NCI-H524 treated with DMSO at 0.1 percent for 48 hours (cell line): Measurements from ENCODE around the gene PROB1.
"Not testable (repeated sequence)": the region's sequence is repeated elsewhere in the genome, so short reads cannot be mapped to it uniquely, and the experiment has no call there.

ENCODE experiments used
- DNase-seq: peaks from one replicate; lab custom pipeline; 2025; lab: John Stamatoyannopoulos, UW

PROB1 gene

DNA sequence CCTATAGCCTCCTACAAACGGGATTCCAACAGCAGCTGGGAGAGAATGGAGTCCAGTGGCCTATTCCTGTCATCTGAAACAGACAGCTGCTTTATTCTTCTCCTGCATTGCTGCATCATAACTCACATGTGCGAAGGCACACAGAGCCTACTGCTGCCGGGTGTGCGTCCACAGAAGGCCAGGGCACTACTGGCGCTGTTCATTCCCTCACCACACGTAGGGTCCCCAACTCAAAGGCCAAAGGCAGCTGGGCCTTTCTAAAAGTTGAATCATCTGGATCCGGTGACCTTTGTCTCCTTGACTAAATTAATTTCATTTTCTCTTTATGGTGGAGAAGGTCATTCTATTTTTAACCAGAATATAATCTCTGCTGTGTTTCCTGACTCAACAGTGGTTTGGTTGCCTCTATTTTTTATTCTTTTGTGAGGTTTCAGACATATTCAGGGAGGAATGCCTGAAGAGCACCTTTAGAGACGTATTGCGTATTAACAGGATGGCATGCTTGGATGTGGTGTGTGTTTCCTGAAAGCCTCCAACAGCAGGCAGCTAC lies 19.8 kb upstream of the PROB1 start:
- DNase-seq = no peak

DNA sequence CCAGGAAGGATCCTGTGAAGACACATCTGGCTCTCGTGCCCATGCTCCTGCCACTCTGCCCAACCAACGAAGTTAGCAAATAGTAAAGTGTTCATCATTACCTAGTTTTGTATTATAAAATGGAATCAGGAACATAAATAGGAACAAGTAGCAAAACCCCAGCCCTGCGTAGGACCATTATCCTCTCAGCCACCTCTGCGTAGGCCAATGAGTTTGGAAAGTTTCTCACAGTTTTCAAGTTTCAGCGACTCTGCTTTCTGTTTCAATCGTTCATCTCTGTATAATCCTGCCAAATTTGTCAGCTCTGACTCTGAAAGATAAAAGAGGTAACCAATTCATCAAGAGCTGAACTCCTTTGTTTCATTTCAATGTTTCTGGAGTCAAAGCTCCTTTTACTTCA lies 19.1 kb upstream of the PROB1 start:
- no peak for DNase-seq

DNA sequence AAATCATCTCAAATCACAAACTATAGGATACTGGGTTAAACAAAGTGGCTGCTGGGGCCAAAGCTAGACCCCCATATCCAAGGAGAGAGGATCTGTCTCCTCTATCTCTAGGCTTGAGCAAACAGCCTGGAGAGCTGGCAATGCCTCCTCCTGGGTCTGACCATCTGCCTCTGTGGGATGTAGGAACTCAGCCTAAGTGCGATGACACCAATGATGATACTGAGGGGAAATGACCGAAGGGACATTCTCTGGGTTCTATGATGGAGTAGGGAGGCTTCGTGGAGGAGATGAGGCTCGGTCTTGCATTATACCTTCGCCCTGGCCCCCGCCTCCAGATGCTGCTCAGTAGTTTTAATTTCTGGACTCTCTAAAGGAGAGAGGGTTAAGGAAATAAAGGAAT lies 18.2 kb upstream of the PROB1 start:
- DNase-seq = no peak

DNA sequence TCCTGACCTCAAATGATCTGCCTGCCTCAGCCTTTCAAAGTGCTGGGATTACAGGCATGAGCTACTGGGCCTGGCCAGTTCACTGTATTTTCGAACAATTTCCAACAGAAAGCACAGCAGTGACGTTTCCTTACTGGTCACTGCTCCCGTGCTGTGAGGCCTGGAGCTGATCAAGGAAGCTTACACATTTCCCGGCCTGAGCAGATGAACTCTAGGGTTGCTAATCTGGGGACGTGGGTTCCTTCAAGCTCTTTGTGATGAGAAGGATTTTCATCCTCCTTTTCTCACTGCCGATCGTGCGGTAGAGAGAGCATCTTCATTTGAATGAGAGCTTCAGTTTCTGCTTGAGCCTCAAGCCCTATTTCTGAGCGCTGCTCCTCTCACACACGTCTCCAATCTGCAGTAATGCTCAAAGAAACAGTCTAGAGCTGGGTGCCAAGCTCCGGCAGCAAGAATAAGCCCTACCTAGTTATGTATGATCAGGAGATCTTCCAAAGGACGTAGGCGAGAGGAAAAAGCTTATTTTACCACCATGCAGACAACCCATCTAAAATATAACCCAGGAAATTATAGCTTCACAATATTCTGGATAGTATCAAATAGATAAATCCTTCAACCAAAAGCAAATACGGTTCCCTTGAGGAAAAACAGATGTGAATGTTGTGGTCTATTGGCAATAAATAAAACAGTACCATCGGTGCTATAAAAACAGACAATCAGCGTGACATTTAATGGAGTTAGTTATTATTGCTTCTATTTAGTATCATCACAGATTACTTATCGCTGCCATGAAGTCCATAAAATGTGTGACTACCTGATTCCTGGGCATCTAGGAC lies 16.3 kb upstream of the PROB1 start:
- DNase-seq = no peak

DNA sequence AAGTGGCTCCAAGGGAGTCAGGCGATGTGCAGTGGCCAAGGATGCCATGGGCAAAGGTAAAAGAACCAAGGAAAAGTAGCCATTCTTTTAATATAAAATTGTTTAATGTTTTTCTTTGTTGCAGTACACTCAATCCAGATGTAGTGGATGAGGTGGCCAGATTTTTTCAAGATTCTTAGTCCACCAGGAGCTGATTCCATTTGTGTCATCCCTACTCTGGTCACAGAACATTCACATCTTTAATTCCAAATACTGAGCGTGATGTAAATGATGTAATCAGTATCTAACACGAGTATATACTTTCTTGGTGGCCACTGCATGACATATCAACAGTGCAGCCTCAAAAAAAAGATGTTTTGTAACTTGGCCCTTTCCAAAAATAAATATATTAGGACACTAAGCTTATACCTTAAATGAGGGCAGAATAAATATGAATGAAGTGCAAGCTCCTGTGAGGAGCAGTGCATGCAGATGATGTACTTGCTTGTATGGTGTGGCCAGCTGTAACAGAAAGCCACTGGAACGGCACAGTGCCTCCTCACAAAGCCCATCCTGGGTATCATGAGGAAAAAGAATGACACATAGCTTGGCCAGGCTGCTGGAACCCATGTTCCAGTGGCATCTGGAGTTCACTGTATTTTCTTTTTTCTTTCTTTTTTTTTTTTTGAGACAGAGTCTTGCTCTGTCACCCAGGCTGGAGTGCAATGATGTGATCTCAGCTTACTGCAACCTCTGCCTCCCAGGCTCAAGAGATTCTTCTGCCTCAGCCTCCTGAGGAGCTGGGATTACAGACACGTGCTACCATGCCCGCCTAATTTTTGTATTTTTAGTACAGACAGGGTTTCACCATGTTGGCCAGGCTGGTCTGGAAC lies 15.5 kb upstream of the PROB1 start:
- no peak for DNase-seq

DNA sequence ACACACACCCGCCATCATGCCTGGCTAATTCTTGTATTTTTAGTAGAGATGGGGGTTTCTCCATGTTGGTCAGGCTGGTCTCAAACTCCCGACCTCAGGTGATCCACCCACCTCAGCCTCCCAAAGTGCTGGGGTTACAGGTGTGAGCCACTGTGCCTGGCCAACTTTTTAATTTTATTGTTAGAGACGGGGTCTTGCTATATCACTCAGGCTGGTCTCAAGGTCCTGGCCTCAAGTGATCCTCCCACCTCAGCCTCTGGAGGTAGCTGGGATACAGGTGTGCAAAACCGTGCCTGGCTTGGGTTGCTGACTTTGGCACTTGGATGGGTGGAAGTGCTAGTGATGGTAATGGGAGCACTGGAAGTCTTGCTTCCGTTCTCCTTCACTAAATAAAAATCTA lies 14.2 kb upstream of the PROB1 start:
- DNase-seq = not testable (repeated sequence)

DNA sequence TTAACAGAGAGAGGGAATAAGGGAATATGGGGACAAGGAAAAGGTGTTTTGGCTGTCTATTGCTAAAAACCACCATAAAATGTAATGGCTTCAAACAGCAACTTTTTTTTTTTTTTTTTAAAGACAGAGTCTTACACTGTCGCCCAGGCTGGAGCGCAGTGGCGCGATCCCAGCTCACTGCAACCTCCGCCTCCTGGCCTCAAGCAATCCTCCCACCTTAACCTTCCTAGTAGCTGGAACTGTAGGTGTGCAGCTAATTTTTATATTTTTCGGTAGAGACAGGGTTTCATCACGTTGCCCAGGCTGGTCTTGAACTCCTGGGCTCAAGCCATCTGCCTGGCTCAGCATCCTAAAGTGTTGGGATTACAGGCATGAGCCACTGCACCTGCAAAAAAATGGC lies 13.3 kb upstream of the PROB1 start:
- no peak for DNase-seq

DNA sequence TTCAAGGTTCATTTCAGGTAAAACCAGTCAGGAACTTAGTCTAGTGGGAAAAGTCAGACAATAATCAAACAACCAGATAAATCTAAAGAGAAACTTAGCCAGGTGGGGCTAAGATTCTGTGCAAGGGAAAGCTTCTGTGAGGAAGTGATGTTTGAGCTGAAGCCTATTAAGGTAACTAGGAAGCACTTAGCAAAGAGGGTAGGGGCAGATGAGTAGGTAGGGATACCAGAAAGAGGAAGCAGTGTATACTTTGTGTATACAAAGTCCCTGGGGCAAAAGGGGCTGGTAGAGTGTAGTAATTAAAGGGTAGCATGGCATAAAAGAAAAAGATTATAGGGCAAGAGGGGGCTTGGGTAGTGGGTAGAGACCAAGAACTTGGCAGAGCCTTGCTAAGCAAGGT lies 12.6 kb upstream of the PROB1 start:
- DNase-seq = no peak

DNA sequence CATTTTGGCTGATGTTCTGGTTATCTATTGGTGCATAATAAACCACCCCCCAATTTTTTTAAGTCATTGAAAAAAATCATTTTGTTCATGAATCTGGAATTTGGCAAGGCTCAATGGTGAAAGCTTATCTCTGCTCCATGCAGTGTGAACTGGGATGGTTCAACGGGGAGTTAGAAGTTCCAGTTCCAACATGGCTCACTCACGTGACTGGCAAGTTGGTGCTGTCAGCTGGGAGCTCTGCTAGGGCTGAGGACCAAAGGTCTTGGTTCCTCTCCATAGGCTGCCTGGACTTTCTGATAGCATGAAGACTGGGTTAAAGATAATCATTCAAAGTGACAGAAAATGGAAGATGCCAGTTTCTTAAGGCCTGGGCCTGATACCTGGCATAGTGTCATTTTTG lies 12.1 kb upstream of the PROB1 start:
- no peak for DNase-seq

DNA sequence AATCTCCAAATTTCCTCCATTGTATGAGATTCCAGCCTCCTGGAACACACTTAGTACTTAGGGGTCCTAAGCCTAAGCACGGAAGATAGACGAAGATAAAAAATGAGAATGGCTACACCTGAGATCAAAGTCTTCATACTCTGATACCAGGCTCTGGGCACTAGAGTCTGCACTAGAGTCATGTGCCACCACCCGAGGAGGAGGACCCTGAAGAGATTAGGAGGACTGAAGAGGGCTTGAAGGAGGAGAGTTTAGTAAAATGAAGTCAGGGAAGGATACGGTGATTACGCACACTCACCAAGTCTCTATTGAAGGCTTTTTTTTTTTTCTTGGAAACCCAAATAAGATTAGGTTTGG lies 9.6 kb upstream of the PROB1 start:
- DNase-seq = no peak

DNA sequence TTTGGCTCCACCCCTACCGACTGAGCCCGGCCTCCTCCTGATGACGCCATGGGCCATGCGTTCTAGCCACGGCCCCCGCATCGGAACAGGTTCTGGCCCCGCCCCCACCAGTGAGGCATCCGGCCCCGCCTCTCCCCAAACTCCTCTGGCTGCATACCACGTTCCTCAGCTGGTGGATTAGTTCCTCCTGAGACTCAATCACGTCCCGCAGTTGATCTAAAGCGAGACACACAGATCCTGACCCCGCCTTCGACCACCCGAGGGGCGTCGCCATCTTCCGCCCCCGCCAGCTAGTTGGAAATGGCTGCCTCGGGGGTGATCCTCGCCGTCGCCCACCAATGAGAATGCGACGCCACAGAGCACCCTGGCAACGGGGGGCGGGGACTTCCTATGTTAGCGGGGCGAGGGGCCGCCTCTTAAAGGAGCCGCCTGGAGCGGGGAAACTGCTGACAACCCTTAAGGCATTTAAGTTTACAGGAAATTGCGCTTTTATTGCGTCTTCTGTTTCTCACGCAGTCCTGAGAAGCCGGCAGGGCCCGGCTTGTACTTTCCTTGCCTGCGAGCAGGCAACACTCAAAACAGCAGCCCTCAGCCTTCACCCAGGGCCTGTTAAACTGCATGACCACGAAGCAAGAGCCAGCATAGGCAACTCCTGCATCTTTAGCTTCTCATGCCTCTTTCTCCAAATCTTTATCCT lies 9.0 kb upstream of the PROB1 start, which contains the start of gene SPATA24:
TSS of gene SPATA24 (minus strand) at position 303 of the 697 bp plus-strand sequence. CDS start at position 274, 29 bp downstream.
- peak; percentile 89 for DNase-seq

DNA sequence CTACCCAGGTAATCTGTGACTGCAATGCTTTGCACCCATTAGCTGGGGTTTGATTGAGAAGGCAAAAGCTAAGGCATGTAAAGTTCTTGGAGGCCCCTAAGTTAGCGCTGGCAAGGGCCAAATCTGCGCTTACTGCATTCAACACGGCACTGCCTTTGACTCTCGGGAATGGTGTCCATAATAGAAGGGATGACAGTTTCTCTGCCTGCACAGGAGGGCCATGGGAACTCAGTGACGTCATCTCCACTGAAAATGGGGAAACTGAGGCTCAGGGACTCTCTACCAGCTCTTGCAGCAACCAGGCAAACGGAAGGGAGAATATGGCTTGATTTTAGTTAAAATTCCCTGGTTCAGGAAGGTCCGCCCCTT lies 8.5 kb upstream of the PROB1 start:
- DNase-seq = no peak

DNA sequence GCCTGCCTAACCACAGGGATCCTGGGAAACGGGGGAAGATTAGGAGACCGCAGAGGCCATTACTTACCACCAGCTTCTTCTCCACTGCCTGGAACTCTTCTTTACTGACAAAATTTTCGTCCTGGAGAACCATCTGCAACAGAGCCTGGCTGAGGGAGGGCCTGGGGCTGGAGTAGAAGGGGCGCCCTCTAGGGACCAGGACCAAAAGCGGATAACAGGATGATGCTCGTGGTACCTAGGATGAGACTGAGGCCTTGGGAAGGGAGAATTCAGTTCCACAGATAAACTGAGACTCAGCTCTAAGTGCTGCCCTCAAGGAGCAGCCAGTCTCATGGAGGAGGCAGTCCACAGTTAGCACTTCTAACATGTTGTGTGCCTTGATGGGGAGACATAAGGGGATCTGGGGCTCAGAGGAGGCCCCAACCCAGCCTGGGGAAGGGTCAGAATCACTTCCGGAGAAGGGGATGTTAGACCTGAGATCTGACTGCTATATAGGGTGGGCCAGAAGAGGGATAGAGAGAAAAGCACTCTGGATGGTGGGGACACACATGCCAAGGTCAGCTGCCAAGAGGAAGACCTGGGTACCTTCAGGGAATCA lies 7.8 kb upstream of the PROB1 start:
- DNase-seq = no peak

DNA sequence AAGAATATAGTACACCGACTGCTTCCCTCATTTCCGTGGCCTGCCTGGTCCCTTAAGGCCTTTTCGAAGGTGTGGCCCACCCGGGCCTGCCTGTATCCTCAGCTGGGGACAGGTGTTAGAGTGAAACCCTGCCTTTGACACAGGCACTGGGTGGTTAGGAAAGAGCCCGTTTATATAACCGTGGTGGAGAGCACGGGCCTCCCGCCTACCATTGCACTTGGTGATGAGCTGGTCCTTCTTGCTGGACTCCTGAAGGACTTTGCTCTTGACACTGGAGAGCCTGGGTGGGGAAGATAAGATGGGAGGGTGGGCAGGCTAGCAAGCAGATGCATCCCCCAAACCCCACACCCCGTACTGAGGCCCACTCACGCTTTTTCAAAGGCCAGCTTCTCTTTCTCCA lies 6.6 kb upstream of the PROB1 start:
- no peak for DNase-seq

DNA sequence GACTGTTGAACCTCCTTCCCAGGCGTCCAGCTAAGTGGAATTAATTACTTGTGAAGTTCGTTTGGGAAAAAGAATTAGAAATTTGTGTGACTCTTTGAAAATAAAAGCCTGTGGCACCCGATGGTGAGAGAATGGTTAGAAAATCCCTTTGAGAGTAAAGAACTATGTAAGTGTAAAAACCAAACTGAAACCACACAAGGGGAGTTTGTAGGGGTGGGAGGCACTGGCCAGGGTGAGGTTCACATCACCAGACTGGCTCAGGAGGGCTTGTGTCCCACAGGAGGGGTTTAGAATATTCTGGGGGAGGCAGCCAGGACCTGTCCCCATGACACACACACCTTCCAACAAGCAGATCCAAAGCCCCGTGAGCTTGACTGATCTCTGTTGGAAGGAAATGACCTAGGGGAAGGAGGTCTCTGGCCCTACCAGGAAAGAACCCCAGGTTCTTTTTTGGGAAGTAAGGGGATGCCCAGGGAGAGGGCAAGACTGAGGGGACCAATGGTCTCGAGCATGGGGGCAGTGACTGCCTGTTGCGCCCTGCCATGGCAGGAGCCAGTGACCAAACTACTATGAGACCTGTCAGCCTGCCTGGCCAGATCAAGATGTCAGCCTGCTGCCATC lies 4.7 kb upstream of the PROB1 start:
- DNase-seq = no peak

DNA sequence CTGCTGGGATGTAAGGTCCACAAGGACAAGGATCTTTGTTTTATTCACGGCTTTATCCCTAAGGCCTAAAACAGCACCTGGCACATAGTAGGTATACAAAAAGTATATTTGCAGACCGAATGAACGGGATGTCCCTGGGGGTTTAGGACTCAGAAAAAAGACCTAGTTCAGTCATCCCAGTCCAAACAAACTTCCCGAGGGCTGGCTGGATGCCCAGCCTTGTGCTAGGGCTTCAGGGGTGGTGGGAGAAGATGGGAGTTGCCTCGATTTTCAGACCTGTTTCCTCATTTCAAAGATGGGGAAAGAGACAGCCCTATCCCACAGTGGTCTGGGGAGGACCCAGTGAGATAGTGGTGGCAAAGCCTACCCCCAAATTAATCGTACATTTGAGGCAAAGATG lies 3.0 kb upstream of the PROB1 start:
- DNase-seq = no peak

DNA sequence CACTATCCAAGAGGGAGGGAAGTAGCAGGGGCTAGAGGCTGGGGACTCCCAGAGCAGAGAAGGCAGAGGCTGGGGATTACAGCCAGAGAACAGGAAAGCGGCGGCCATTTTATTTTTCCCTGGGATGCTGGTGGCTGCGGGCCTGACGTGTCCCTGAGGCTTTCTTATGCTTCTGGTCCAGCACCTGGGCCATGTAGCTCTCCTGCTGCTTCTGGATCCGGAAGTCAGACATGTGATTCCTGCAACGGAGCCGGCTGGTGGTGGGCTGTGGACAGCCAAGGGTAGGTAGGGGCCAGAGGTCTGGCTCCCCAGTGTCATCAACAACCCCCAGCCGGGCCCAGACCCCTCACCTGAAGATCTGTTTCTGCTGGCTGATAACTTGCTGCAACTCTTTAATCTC lies 1.8 kb upstream of the PROB1 start:
- no peak for DNase-seq

DNA sequence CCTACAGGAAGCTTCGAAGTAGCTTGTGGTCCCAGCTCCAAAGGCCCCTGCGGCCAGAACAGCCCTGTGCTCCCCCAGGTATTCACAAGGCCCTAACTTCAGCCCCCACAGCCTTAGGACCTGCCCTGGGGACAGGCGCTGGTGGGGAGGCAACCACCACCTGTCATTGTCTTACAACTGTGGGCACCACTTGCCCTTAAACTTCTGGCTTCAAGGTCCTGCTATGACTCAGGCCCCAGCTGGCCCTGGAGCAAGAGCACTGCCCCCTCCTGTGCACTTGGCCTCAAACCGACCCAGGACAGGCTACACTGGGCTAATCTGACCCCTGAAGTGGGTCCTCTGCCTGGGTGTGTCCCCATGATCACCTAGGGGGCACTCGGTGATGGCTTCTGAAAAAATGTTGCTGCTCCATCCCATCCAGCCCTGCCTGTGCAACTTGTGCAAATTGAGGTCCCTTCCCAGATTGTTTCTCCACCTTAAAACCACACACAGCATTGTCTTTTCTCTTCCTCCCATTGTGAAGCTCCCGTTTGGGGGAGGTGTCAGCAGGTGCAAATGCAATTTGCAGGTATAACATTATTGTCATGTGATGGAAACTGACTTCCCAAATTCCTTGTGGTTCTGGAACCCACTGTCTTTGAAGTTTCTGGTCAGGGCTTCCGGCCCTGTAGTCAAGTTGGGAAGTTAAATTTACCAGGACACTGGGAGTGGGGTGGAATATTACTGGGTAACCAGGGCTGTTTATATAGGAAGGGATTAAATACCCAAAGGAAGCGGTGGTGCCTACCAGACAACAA lies 1.1 kb upstream of the PROB1 start:
- no peak for DNase-seq

DNA sequence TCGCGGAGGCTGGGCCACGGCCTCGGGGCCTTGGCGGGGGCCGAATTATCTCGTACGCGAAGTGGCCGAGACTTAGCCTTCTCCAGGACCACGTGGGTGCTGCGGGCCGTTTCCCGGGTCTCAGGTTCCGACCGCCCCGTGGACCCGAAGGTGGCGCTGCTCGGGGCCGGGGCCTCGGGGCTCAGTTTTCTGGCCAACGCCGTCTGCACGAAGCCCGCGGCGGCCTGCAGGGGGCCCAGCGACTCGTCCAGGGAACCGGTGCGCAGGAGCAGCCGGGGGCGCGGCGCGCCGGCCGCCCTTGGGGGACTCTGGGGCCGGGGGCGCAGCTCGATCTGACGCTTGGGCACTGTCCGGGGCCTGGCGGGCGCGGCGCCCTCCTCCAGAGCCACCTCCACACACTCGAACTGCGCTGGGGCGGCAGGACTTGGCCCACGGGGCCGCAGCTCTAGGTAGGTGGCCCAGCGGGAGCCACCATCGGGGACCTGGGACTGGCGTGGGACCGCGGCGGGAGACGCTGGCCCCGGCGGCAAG lies 716 bp downstream of the PROB1 start:
- no peak for DNase-seq

DNA sequence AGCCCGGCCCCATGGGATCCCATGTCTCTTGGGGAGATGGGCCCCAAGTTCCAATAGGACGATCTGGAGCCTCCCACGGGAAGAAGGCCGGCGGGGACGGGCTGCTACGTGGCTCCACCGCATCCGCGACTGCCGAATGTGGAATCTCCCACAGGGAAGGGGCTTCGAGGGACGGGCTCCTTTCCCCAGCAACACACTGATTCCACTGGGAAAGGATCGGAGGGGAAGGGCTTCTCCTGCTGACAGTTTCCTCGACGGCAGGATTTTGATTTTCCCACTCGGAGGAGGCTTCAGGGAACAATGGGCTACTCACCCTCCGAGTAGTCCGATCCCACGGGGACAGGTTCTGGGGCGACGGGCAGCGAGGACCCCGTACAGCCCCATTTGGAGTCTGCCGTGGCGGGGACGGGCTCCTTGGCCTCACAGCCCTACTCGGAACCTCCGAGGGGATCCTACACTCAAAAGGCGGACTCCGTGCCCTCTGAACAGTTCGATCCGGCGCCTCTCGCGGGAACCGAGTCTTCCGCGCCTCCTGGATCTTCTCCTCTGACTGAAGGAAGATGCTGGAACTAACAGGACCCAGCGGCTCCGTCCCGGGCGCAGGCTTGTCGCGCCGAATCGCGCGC lies 1.3 kb downstream of the PROB1 start:
- no peak for DNase-seq
